IPS DF 6.9 (cell line): ENCODE data around the gene TRAPPC2.

Source experiments
- DNase-seq: peaks from one replicate; pipeline ENCODE4 v3.0.0-alpha.2; 2013; ENCODE audit warnings: low read depth, low spot score
- H3K27ac ChIP-seq: one replicate; pipeline ENCODE4 v1.5.1; 2013; ENCODE audit warnings: low read length, control low read depth
- H3K27me3 ChIP-seq: 2 replicates; pipeline ENCODE4 v1.6.1; 2013; ENCODE audit warnings: mild to moderate bottlenecking, low read length; ENCODE audit not compliant: control insufficient read depth, insufficient read depth
- H3K36me3 ChIP-seq: 2 replicates; pipeline ENCODE4 v1.6.1; 2013; ENCODE audit warnings: low read length; ENCODE audit not compliant: control insufficient read depth, insufficient read depth
- H3K4me1 ChIP-seq: 2 replicates; pipeline ENCODE4 v1.6.1; 2013; ENCODE audit warnings: low read length; ENCODE audit not compliant: control insufficient read depth, insufficient read depth
- H3K4me3 ChIP-seq: 2 replicates; pipeline ENCODE4 v1.5.1; 2013; ENCODE audit warnings: mild to moderate bottlenecking, low read length
- H3K9me3 ChIP-seq: 2 replicates; pipeline ENCODE4 v1.6.1; 2013; ENCODE audit warnings: low read length, inconsistent platforms; ENCODE audit not compliant: control insufficient read depth, insufficient read depth
- WGBS: extraction: QIAGEN DNeasy Blood & Tissue Kit; methylation state at CpG from one replicate; pipeline ENCODE4 v1.1.7; 2013; ENCODE audit warnings: mixed read lengths, missing lambda C conversion rate; ENCODE audit not compliant: insufficient read length, insufficient coverage; 5-methylcytosine and 5-hydroxymethylcytosine counted together

Gene TRAPPC2

DNA sequence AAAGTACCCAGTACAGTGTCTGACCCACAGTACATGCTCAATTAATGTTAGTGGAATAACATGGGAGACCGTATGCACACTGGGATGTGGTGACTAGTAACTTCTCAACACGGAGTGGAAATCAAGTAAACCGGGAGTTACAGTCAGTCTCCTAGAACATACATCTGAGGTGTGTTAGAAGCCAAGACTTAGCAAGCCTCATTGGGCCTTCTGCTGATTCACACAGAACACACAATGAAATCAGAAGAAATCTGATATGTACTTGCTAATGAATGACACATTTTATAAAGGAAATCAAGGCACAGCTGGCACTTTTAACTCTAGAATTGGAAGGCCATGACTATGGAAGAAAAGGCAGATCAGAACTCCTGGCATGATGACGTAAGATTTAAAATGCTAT, 13.0 kb downstream of the TRAPPC2 start:
- Histone ChIP-seq H3K36me3 (no peaks in the 10 kb centered on the region; the same call in 1 of the 2 replicates), H3K27me3 (no peaks in the 10 kb centered on the region), H3K9me3 (no peaks in the 10 kb centered on the region), H3K4me1 (no peaks in the 10 kb centered on the region), H3K27ac (no peak overlapping the region), H3K4me3 (no peak overlapping the region)
- DNase-seq: no peak
- WGBS: no CpG with 5 or more reads among the region's 4 CpGs

DNA sequence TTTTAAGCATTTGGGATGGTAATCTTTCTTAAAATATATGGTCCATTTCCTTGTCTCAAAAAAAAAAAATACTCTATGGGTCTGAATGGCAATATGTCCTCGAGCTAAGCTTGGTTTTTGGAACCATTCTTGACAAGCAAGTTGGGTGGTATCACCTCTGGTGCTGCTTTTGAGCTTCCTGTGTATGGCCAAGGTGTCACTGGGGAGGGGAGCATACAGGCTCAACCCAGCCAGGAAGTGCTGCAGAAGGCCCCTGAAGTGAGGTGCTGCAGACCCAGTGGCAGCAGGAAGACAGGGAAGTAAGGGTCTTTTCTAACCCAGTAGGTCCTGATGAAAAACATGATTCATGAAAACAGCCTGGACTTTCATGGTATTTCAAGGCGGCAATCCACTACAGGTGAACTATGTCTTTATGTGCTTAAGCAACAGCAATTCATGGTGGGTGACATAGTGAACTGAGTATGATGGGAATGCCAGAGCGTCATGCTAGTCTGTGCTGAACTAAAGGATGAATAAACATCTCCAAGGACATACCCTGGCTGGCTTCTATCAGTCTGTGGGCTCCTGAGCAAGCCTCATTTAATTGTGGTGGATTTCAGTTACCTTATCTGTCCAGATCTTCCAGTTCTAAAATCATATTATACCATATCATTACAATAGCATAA, 15.1 kb downstream of the TRAPPC2 start:
- Histone ChIP-seq H3K36me3 (no peaks in the 10 kb centered on the region; the same call in 1 of the 2 replicates), H3K4me1 (no peaks in the 10 kb centered on the region), H3K27me3 (no peaks in the 10 kb centered on the region), H3K9me3 (no peaks in the 10 kb centered on the region), H3K4me3 (no peak overlapping the region), H3K27ac (no peak overlapping the region)
- no CpG with 5 or more reads among the region's 3 CpGs for WGBS
- DNase-seq: no peak

DNA sequence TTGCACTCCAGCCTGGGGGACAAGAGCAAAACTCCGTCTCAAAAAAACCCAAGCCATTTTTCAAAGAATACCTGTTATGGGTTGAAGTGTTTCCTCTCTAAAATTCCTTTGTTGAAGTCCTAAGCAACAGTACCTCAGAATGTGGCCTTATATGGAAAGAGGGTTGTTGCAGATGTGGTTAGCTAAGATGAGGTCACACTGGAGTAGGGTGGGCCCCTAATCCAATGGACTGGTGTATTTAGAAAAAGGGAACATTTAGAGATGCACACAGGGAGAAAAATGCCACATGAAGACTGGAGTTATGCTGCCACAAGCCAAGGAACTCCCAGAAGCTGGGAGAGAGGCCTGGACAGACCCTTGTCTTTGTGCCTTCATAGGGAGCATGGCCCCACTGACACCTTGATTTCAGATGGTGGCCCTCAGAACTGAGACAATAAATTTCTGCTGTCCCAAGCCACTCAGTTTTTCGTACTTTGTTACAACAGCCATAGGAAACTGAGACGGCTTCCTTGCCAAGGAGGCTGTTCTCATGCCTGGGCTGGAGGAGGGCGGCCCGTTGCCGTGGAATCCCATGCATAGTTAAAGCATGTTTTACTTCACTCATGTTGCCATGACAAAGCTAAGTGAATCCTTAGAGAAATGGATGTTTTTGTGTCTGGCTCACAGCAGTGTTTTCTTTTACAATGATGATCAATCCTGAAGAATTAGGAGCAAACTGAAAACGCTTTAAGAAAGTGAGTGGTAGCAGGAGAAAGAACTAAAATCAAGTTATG, 16.5 kb downstream of the TRAPPC2 start:
- WGBS: no CpG with 5 or more reads among the region's 7 CpGs
- Histone ChIP-seq H3K4me1 (no peaks in the 10 kb centered on the region), H3K27me3 (no peaks in the 10 kb centered on the region), H3K4me3 (no peak overlapping the region), H3K27ac (no peak overlapping the region), H3K9me3 (no peaks in the 10 kb centered on the region), H3K36me3 (no peaks in the 10 kb centered on the region; the same call in 1 of the 2 replicates)
- no peak for DNase-seq

GRCh38 chrX:13716905-13717304, 17.5 kb downstream of the TRAPPC2 start:
- no peaks in the 10 kb centered on the region for H3K9me3 ChIP-seq
- no peaks in the 10 kb centered on the region for H3K4me1 ChIP-seq
- H3K27me3 ChIP-seq: no peaks in the 10 kb centered on the region
- H3K4me3 ChIP-seq: no peak overlapping the region
- H3K27ac ChIP-seq: no peak overlapping the region
- WGBS: no CpG with 5 or more reads among the region's 6 CpGs
- H3K36me3 ChIP-seq: no peaks in the 10 kb centered on the region; the same call in 1 of the 2 replicates
- DNase-seq: no peak

DNA sequence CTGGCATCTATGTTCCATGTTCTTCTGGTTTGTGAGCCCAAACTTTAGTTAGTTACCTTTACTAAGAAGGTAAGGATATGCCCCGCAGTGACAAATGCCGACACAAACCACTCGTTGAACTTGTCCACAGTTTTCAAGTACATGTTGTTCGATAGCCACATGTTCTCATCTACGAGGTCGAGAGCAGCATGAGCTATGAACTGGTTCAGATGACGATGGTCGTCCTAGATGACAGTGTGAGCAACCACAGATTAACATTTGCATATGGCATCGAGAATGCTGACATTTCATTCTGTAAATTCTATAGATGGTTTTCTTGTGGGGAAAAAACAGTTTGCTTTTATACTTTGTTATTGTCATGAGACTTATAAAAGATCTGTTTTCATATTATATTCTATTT, 18.0 kb downstream of the TRAPPC2 start:
- no peak for DNase-seq
- Histone ChIP-seq H3K4me3 (no peak overlapping the region), H3K36me3 (no peaks in the 10 kb centered on the region; the same call in 1 of the 2 replicates), H3K9me3 (no peaks in the 10 kb centered on the region), H3K4me1 (no peaks in the 10 kb centered on the region), H3K27ac (no peak overlapping the region), H3K27me3 (no peaks in the 10 kb centered on the region)
- no CpG with 5 or more reads among the region's 9 CpGs for WGBS

- Histone ChIP-seq H3K4me1 (no peaks in the 10 kb centered on the region), H3K9me3 (no peaks in the 10 kb centered on the region), H3K4me3 (no peak overlapping the region), H3K36me3 (no peaks in the 10 kb centered on the region; the same call in 1 of the 2 replicates), H3K27ac (no peak overlapping the region), H3K27me3 (no peaks in the 10 kb centered on the region)
- WGBS: no CpG with 5 or more reads among the region's 4 CpGs
- DNase-seq: no peak
These were observed 23.3 kb downstream of the TRAPPC2 start for GRCh38 chrX:13711141-13711540.

GRCh38 chrX:13703589-13703988, 30.8 kb downstream of the TRAPPC2 start:
- Histone ChIP-seq H3K4me3 (no peak overlapping the region), H3K27ac (no peak overlapping the region), H3K9me3 (no peaks in the 10 kb centered on the region), H3K36me3 (no peaks in the 10 kb centered on the region), H3K4me1 (no peaks in the 10 kb centered on the region; the same call in 1 of the 2 replicates), H3K27me3 (no peaks in the 10 kb centered on the region)
- WGBS: no CpG with 5 or more reads among the region's 3 CpGs
- DNase-seq: no peak

GRCh38 chrX:13703135-13703534, 31.3 kb downstream of the TRAPPC2 start:
- H3K4me1 ChIP-seq: no peaks in the 10 kb centered on the region; the same call in 1 of the 2 replicates
- no CpG with 5 or more reads among the region's 3 CpGs for WGBS
- H3K36me3 ChIP-seq: no peaks in the 10 kb centered on the region
- DNase-seq: no peak
- no peak overlapping the region for H3K4me3 ChIP-seq
- no peaks in the 10 kb centered on the region for H3K9me3 ChIP-seq
- H3K27ac ChIP-seq: no peak overlapping the region
- no peaks in the 10 kb centered on the region for H3K27me3 ChIP-seq

GRCh38 chrX:13702111-13702789, 32.2 kb downstream of the TRAPPC2 start:
- no peak for DNase-seq
- Histone ChIP-seq H3K4me1 (no peaks in the 10 kb centered on the region; the same call in 1 of the 2 replicates), H3K4me3 (no peak overlapping the region), H3K27me3 (no peaks in the 10 kb centered on the region), H3K27ac (no peak overlapping the region), H3K9me3 (no peaks in the 10 kb centered on the region), H3K36me3 (no peaks in the 10 kb centered on the region)
- WGBS: no CpG with 5 or more reads among the region's 5 CpGs

DNA sequence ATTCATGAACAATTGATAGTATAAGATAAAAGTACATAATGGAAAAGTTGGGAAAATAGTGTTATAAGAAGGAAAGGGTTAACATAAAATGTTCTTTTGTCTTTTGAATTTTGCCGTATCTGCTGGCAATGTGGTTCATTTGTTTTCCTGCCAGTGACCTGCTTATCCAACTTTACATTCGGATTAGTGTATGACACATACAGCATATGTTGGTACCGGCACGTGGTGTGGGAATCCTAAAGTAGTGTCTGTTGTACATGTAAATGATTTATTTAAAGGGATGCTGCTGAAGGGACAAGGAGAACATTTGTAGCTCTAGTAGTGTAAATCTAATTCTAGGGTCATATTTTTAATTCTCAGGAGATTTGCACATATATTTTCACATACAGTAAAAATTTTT, 34.0 kb downstream of the TRAPPC2 start:
- no peaks in the 10 kb centered on the region for H3K36me3 ChIP-seq
- no peaks in the 10 kb centered on the region; the same call in 1 of the 2 replicates for H3K4me1 ChIP-seq
- H3K27ac ChIP-seq: no peak overlapping the region
- H3K27me3 ChIP-seq: no peaks in the 10 kb centered on the region
- no peaks in the 10 kb centered on the region for H3K9me3 ChIP-seq
- H3K4me3 ChIP-seq: no peak overlapping the region
- WGBS: no CpG with 5 or more reads among the region's 4 CpGs
- DNase-seq: no peak
